Retinal pigment epithelial cell (primary cell): ENCODE results near the gene PRAME.
A peak's percentile ranks its signal among the peaks of the same experiment; 100 is the strongest.
"Not testable (repeated sequence)": the region's sequence is repeated elsewhere in the genome, so short reads cannot be mapped to it uniquely, and the experiment has no call there.

Source experiments
- DNase-seq: peaks from one replicate; pipeline ENCODE4 v3.0.0-alpha.2; 2010; ENCODE audit warnings: low read depth
- H3K4me3 ChIP-seq: 2 replicates; pipeline ENCODE4 v1.5.1; 2011; ENCODE audit warnings: mild to moderate bottlenecking, low read length, control low read depth, moderate library complexity
- CTCF ChIP-seq: conservative IDR thresholded peaks from 2 replicates; pipeline ENCODE4 v1.5.1; 2011; ENCODE audit warnings: low read depth, low read length, control low read depth, inconsistent platforms

PRAME gene

GRCh38 chr22:22519591-22519990 lies 39.5 kb downstream of the PRAME start:
- peak overlapping the region; percentile 34 for H3K4me3 ChIP-seq
- DNase-seq: no peak
- no peak for TF ChIP-seq CTCF

GRCh38 chr22:22516992-22517391 lies 42.1 kb downstream of the PRAME start:
- no peak for DNase-seq
- H3K4me3 ChIP-seq: no peak overlapping the region
- no peak for TF ChIP-seq CTCF

- no peak overlapping the region for H3K4me3 ChIP-seq
- DNase-seq: no peak
- no peak for TF ChIP-seq CTCF
Observed at GRCh38 chr22:22515890-22516289, 43.2 kb downstream of the PRAME start.

- not testable (repeated sequence) for H3K4me3 ChIP-seq, DNase-seq
Observed at GRCh38 chr22:22514431-22514830, 44.6 kb downstream of the PRAME start.

GRCh38 chr22:22513619-22514018 lies 45.4 kb downstream of the PRAME start:
- no peak for DNase-seq
- H3K4me3 ChIP-seq: no peak overlapping the region
- no peak for TF ChIP-seq CTCF

GRCh38 chr22:22512951-22513350 lies 46.1 kb downstream of the PRAME start:
- no peak for TF ChIP-seq CTCF
- no peak for DNase-seq
- no peak overlapping the region for H3K4me3 ChIP-seq

- H3K4me3 ChIP-seq, DNase-seq: not testable (repeated sequence)
Observed at GRCh38 chr22:22510833-22511232, 48.2 kb downstream of the PRAME start.

GRCh38 chr22:22509912-22510311 lies 49.2 kb downstream of the PRAME start:
- not testable (repeated sequence) for DNase-seq, H3K4me3 ChIP-seq

- TF ChIP-seq CTCF: peak; percentile 77
- DNase-seq: peak; percentile 47
- peak within 1 kb of the TSS; percentile 85 for H3K4me3 ChIP-seq
Observed at GRCh38 chr22:22508274-22509176, 50.5 kb downstream of the PRAME start, which contains the start of gene ZNF280B. Gene ZNF280B, minus strand, starts transcription at chr22:22508742. Its CDS starts 19,344 bp downstream, at chr22:22489398.
